KMS-11 (cell line): ENCODE results near the gene ABTB2.

Experiments
- H2AFZ ChIP-seq: fragments of 200-600 bp; sonication (generic); 2 replicates; pipeline ENCODE4 v1.6.1; 2016; ENCODE audit warnings: antibody characterized with exemption, mixed run types, low read depth
- H3K27ac ChIP-seq: fragments of 200-600 bp; sonication (generic); 2 replicates; pipeline ENCODE4 v1.6.1; 2016; ENCODE audit warnings: mild to moderate bottlenecking, mixed run types
- H3K27me3 ChIP-seq: fragments of 200-600 bp; sonication (generic); 2 replicates; pipeline ENCODE4 v1.6.1; 2017; ENCODE audit warnings: mild to moderate bottlenecking, low read depth, mixed run types, moderate library complexity; ENCODE audit not compliant: insufficient read depth
- H3K36me3 ChIP-seq: fragments of 200-600 bp; sonication (generic); 2 replicates; pipeline ENCODE4 v1.6.1; 2017; ENCODE audit warnings: mild to moderate bottlenecking, mixed run types; ENCODE audit not compliant: insufficient read depth
- H3K4me1 ChIP-seq: fragments of 200-600 bp; sonication (generic); 2 replicates; pipeline ENCODE4 v1.6.1; 2016; ENCODE audit warnings: mild to moderate bottlenecking, low read depth, mixed run types; ENCODE audit not compliant: poor library complexity, severe bottlenecking
- H3K4me2 ChIP-seq: fragments of 200-600 bp; sonication (generic); 2 replicates; pipeline ENCODE4 v1.7.0; 2016; ENCODE audit warnings: mild to moderate bottlenecking, mixed run types
- H3K4me3 ChIP-seq: fragments of 200-600 bp; sonication (generic); IDR thresholded peaks from 2 replicates; pipeline ENCODE4 v1.6.1; 2017; ENCODE audit warnings: low read depth, low read length, mixed read lengths; ENCODE audit not compliant: insufficient read depth
- H3K79me2 ChIP-seq: fragments of 200-600 bp; sonication (generic); 2 replicates; pipeline ENCODE4 v1.6.1; 2016; ENCODE audit warnings: low read depth, mixed run types; ENCODE audit not compliant: insufficient read depth
- H3K9ac ChIP-seq: fragments of 200-600 bp; sonication (generic); 2 replicates; pipeline ENCODE4 v1.6.1; 2016; ENCODE audit warnings: mild to moderate bottlenecking, mixed run types
- H4K20me1 ChIP-seq: fragments of 200-600 bp; sonication (generic); 2 replicates; pipeline ENCODE4 v1.6.1; 2016; ENCODE audit warnings: mild to moderate bottlenecking, mixed run types; ENCODE audit not compliant: insufficient read depth
- CTCF ChIP-seq: fragments of 200-600 bp; sonication (generic); conservative IDR thresholded peaks from 2 replicates; pipeline ENCODE4 v1.6.1; 2017; ENCODE audit warnings: low read depth, mild to moderate bottlenecking, antibody characterized with exemption, low read length, moderate library complexity, mixed read lengths

Gene ABTB2

DNA sequence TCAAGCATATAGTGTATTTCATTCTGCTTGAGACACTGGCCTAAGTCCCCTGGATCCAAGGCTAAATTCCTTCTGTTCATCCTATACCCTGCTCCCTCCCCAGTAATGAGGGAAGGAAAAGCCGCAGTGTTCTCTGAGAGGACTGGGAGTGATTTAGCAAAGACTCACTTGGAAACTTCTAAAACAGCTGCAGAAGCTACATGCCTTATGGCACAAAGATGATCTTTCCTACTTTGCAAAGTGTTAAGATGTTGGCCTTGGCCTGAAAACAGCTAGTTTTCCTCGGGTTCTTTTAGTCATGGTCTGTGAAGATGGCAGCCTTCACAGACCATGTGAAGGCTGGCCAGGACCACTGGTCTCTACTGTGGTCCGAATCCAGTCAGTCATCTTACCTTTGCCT, 65.7 kb downstream of the ABTB2 start:
- no peak overlapping the region for H3K9ac ChIP-seq
- no peaks in the 10 kb centered on the region for H4K20me1 ChIP-seq
- H3K27me3 ChIP-seq, result no peaks in the 10 kb centered on the region
- no peaks in the 10 kb centered on the region for H3K79me2 ChIP-seq
- no peak for TF ChIP-seq CTCF
- no peak overlapping the region for H3K27ac ChIP-seq
- H2AFZ ChIP-seq, result no peak overlapping the region
- no peak overlapping the region for H3K4me3 ChIP-seq
- H3K36me3 ChIP-seq, result no peaks in the 10 kb centered on the region
- H3K4me1 ChIP-seq, result no peaks in the 10 kb centered on the region
- H3K4me2 ChIP-seq, result no peak overlapping the region

DNA sequence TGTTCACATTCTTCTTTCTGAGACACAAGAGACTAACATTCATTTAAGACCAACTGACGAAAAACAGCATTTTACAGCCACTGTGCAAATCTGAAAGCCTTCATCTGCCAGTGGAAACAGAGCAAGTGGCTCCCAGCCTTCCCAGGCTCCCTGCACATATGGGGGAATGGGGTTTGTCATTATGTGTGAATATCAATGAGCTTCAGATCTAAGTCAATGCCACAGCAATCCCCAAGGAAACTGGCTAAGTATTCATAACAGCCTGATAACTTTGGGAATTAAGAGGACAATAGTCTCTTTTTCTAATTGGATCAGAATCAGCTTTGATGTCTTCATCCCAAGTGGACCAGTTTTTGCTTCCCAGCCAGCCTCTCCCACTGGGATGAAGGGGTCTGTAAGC, 66.9 kb downstream of the ABTB2 start:
- no peak for TF ChIP-seq CTCF
- Histone ChIP-seq H3K9ac (no peak overlapping the region), H3K4me3 (no peak overlapping the region), H3K36me3 (no peaks in the 10 kb centered on the region), H3K4me2 (no peak overlapping the region), H3K4me1 (no peaks in the 10 kb centered on the region), H4K20me1 (no peaks in the 10 kb centered on the region), H3K27me3 (no peaks in the 10 kb centered on the region), H3K27ac (no peak overlapping the region), H3K79me2 (no peaks in the 10 kb centered on the region), H2AFZ (no peak overlapping the region)

GRCh38 chr11:34288492-34288891, 69.3 kb downstream of the ABTB2 start:
- TF ChIP-seq CTCF, result no peak
- Histone ChIP-seq H2AFZ (no peak overlapping the region), H3K9ac (no peak overlapping the region), H4K20me1 (no peaks in the 10 kb centered on the region), H3K79me2 (no peaks in the 10 kb centered on the region), H3K27ac (no peak overlapping the region), H3K27me3 (no peaks in the 10 kb centered on the region), H3K36me3 (no peaks in the 10 kb centered on the region), H3K4me3 (no peak overlapping the region), H3K4me2 (no peak overlapping the region), H3K4me1 (no peaks in the 10 kb centered on the region)

DNA sequence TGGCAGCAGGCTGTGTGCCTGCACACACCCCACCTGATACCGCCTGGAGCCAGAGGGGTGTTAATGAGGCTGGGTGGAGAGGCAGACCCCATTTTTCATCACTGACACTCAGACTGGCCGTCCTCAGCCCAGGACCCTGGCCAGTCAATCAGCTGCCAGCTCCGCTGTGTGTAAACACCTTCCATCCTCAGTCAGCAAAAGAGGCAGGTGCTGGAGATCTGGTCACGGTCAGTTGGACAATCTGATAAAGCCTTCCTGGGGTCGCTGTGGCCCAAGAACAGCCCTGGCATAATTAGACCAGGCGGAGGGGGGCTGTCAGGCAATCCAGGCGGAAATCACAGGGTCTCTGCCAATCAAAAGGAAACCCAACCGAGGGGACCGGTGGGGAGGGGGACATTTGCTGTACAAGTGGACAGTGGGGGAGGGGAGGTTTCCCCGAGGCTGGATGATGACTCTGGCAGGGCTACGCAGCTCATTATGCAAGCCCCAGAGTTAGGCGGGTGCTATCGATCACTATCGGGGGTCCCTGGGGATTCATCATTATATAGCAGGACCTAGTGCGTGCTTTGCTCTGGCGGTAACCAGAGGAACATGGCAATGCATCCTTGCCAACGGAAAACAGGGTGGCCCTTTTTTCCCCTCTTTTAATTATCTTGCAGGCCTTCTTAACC, 72.9 kb downstream of the ABTB2 start:
- Histone ChIP-seq H3K27ac (no peak overlapping the region), H3K4me1 (no peaks in the 10 kb centered on the region), H3K9ac (no peak overlapping the region), H3K79me2 (no peaks in the 10 kb centered on the region), H3K27me3 (no peaks in the 10 kb centered on the region), H3K36me3 (no peaks in the 10 kb centered on the region), H2AFZ (no peak overlapping the region), H3K4me2 (no peak overlapping the region), H3K4me3 (no peak overlapping the region), H4K20me1 (no peaks in the 10 kb centered on the region)
- TF ChIP-seq CTCF, result no peak
